SK-N-SH treated with all-trans-retinoic acid at 6 μM for 48 hours (cell line): Measurements from ENCODE around the gene S100A1.

Experiments used
- ATAC-seq: fragments of 200-7000 bp; cut with Tn5 transposase; 3 replicates; pipeline ENCODE4 v1.9.1; 2020; ENCODE audit warnings: mild to moderate bottlenecking, moderate library complexity
- ARNTL ChIP-seq: fragments of 450-650 bp; formaldehyde crosslinking; IDR thresholded peaks from 2 replicates; pipeline ENCODE4 v1.5.0; 2020; ENCODE audit warnings: low read depth, mild to moderate bottlenecking, moderate library complexity, borderline replicate concordance
- CSDC2 ChIP-seq: fragments of 250-450 bp; sonication (Bioruptor Pico); IDR thresholded peaks from 2 replicates; pipeline ENCODE4 v1.5.0; 2020; ENCODE audit warnings: mild to moderate bottlenecking, moderate library complexity
- ESRRG ChIP-seq: fragments of 250-450 bp; sonication (Bioruptor Pico); IDR thresholded peaks from 2 replicates; pipeline ENCODE4 v1.6.1; 2021; ENCODE audit warnings: mild to moderate bottlenecking
- GLIS3 ChIP-seq: fragments of 250-450 bp; sonication (Bioruptor Pico); IDR thresholded peaks from 2 replicates; pipeline ENCODE4 v1.5.0; 2020; ENCODE audit warnings: mild to moderate bottlenecking, moderate library complexity
- ISL1 ChIP-seq: fragments of 250-450 bp; sonication (Bioruptor Pico); IDR thresholded peaks from 2 replicates; pipeline ENCODE4 v2.1.2; 2022; ENCODE audit warnings: mild to moderate bottlenecking, moderate library complexity
- OSR1 ChIP-seq: fragments of 250-450 bp; sonication (Bioruptor Pico); IDR thresholded peaks from 2 replicates; pipeline ENCODE4 v1.8.0; 2022; ENCODE audit warnings: moderate library complexity, mild to moderate bottlenecking, inconsistent platforms
- PATZ1 ChIP-seq: fragments of 250-450 bp; sonication (Bioruptor Pico); IDR thresholded peaks from 2 replicates; pipeline ENCODE4 v1.8.0; 2020; ENCODE audit warnings: mild to moderate bottlenecking, moderate library complexity, borderline replicate concordance
- PPARA ChIP-seq: fragments of 250-450 bp; sonication (Bioruptor Pico); IDR thresholded peaks from 2 replicates; pipeline ENCODE4 v1.5.0; 2020; ENCODE audit warnings: mild to moderate bottlenecking, borderline replicate concordance
- SNAI2 ChIP-seq: fragments of 250-450 bp; sonication (Bioruptor Pico); IDR thresholded peaks from 2 replicates; pipeline ENCODE4 v1.5.0; 2020; ENCODE audit warnings: mild to moderate bottlenecking, moderate library complexity
- TCF4 ChIP-seq: fragments of 250-450 bp; sonication (Bioruptor Pico); IDR thresholded peaks from 2 replicates; pipeline ENCODE4 v1.8.0; 2021; ENCODE audit warnings: mild to moderate bottlenecking, moderate library complexity, borderline replicate concordance
- TOX ChIP-seq: fragments of 250-450 bp; sonication (Bioruptor Pico); IDR thresholded peaks from 2 replicates; pipeline ENCODE4 v1.8.0; 2021; ENCODE audit warnings: mild to moderate bottlenecking, moderate library complexity, borderline replicate concordance
- TSHZ2 ChIP-seq: fragments of 250-450 bp; sonication (Bioruptor Pico); IDR thresholded peaks from 2 replicates; pipeline ENCODE4 v1.5.0; 2020; ENCODE audit warnings: mild to moderate bottlenecking, moderate library complexity
- ZC3H10 ChIP-seq: fragments of 250-450 bp; sonication (Bioruptor Pico); IDR thresholded peaks from 2 replicates; pipeline ENCODE4 v1.5.1; 2021; ENCODE audit warnings: mild to moderate bottlenecking, moderate library complexity
- ZFP3 ChIP-seq: fragments of 250-450 bp; sonication (Bioruptor Pico); IDR thresholded peaks from 2 replicates; pipeline ENCODE4 v1.5.0; 2020; ENCODE audit warnings: mild to moderate bottlenecking, moderate library complexity
- ZFP30 ChIP-seq: fragments of 450-650 bp; formaldehyde crosslinking; IDR thresholded peaks from 2 replicates; pipeline ENCODE4 v1.5.0; 2022; ENCODE audit warnings: mild to moderate bottlenecking, moderate library complexity
- ZNF70 ChIP-seq: fragments of 450-650 bp; formaldehyde crosslinking; IDR thresholded peaks from 2 replicates; pipeline ENCODE4 v1.5.0; 2020; ENCODE audit warnings: mild to moderate bottlenecking, moderate library complexity
- TF ChIP-seq, protein P1 (sequence below): fragments of 250-450 bp; sonication (Bioruptor Pico); IDR thresholded peaks from 2 replicates; pipeline ENCODE4 v1.5.1; 2021; ENCODE audit warnings: mild to moderate bottlenecking, moderate library complexity
- TF ChIP-seq, protein P2 (sequence below): fragments of 250-450 bp; sonication (Bioruptor Pico); IDR thresholded peaks from 2 replicates; pipeline ENCODE4 v1.8.0; 2021; ENCODE audit warnings: low read depth, mild to moderate bottlenecking, moderate library complexity, borderline replicate concordance

The S100A1 gene

DNA sequence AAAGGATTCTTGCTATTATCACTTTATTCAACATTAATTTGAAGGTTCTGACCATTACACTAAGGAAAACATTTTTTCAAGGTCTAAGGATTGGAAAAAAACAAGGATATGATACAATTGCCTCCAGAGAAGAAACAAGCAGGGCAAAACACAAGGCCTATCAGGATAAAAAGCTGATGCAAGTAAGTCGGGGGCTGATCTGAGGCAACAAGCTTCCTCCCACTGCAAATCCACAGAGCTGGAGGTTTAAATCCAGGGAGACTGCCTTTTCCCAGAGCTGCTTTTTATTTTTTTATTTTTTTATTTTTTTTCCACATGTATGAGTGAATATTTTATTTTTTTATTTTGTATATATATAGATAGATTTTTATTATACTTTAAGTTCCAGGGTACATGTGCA, 43.2 kb upstream of the S100A1 start:
- no peak for ATAC-seq
- TF ChIP-seq, protein P1, sequence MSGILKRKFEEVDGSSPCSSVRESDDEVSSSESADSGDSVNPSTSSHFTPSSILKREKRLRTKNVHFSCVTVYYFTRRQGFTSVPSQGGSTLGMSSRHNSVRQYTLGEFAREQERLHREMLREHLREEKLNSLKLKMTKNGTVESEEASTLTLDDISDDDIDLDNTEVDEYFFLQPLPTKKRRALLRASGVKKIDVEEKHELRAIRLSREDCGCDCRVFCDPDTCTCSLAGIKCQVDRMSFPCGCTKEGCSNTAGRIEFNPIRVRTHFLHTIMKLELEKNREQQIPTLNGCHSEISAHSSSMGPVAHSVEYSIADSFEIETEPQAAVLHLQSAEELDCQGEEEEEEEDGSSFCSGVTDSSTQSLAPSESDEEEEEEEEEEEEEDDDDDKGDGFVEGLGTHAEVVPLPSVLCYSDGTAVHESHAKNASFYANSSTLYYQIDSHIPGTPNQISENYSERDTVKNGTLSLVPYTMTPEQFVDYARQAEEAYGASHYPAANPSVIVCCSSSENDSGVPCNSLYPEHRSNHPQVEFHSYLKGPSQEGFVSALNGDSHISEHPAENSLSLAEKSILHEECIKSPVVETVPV (CRISPR knock-in tag) = no peak
- TF ChIP-seq ESRRG (CRISPR knock-in tag) = no peak
- TF ChIP-seq OSR1 (CRISPR knock-in tag) = no peak
- TF ChIP-seq TCF4 (CRISPR knock-in tag) = no peak
- no peak for TF ChIP-seq PPARA (CRISPR knock-in tag)
- TF ChIP-seq TSHZ2 (CRISPR knock-in tag) = no peak
- no peak for TF ChIP-seq ISL1 (CRISPR knock-in tag)
- TF ChIP-seq GLIS3 (CRISPR knock-in tag) = no peak
- no peak for TF ChIP-seq ZFP30 (CRISPR knock-in tag)
- TF ChIP-seq PATZ1 (CRISPR knock-in tag) = no peak
- no peak for TF ChIP-seq ZNF70 (CRISPR knock-in tag)
- no peak for TF ChIP-seq ARNTL (CRISPR knock-in tag)
- no peak for TF ChIP-seq TOX (CRISPR knock-in tag)
- no peak for TF ChIP-seq SNAI2 (CRISPR knock-in tag)
- TF ChIP-seq, protein P2, sequence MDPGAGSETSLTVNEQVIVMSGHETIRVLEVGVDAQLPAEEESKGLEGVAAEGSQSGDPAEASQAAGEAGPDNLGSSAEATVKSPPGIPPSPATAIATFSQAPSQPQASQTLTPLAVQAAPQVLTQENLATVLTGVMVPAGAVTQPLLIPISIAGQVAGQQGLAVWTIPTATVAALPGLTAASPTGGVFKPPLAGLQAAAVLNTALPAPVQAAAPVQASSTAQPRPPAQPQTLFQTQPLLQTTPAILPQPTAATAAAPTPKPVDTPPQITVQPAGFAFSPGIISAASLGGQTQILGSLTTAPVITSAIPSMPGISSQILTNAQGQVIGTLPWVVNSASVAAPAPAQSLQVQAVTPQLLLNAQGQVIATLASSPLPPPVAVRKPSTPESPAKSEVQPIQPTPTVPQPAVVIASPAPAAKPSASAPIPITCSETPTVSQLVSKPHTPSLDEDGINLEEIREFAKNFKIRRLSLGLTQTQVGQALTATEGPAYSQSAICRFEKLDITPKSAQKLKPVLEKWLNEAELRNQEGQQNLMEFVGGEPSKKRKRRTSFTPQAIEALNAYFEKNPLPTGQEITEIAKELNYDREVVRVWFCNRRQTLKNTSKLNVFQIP = no peak

DNA sequence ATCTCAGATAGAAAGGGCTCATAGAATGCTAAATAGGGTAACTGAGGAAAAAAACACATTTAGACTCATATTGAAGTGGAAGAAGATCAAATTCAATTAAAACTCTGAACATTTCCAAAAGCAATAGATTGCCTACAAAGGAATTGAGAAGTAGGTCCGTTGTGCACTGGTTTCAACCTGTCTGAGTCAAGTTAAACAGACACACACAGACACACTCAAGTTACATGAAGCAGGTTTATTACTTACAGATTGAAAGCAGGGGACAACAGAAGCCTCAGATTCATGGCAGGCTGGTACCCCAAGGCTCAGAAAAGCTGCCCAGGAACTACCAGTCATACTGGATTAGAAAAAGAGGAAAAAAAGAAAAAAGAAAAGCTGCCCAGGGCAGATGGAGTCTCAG, 41.9 kb upstream of the S100A1 start:
- TF ChIP-seq OSR1 (CRISPR knock-in tag) (no peak), CSDC2 (CRISPR knock-in tag) (no peak), ZFP30 (CRISPR knock-in tag) (no peak), TSHZ2 (CRISPR knock-in tag) (no peak), ZFP3 (CRISPR knock-in tag) (no peak), PPARA (CRISPR knock-in tag) (no peak), ZNF70 (CRISPR knock-in tag) (no peak), TOX (CRISPR knock-in tag) (no peak), TCF4 (CRISPR knock-in tag) (no peak), ZC3H10 (no peak)
- TF ChIP-seq, protein P1 (CRISPR knock-in tag) = no peak
- ATAC-seq = peak; percentile 80
